Ovary (tissue), 9 donors: ENCODE measurements around the gene CDC42EP4. TPM values are rescaled to one million over a fixed set of nuclear protein-coding genes. Genes with fewer than 3 reads are reported as not detected.

Experiments used
- DNase-seq, 5 donors: peaks; one replicate each; pipeline ENCODE4 v3.0.0-alpha.2; 2019 to 2020
- H3K27ac ChIP-seq, 2 donors: fragments of 200-600 bp; one replicate each; pipeline versions ENCODE4 v1.5.1 to v1.8.0; 2019 to 2022
- H3K27me3 ChIP-seq: fragments of 200-600 bp; one replicate; pipeline ENCODE4 v1.8.0; 2022
- H3K36me3 ChIP-seq: fragments of 200-600 bp; sonication (generic); one replicate; pipeline ENCODE4 v1.5.1; 2019
- H3K4me1 ChIP-seq: one replicate; pipeline ENCODE4 v1.8.1; 2013; ENCODE audit warnings: mild to moderate bottlenecking, moderate library complexity; ENCODE audit not compliant: insufficient read depth
- H3K4me3 ChIP-seq: fragments of 200-600 bp; sonication (generic); one replicate; pipeline ENCODE4 v1.5.1; 2017
- H3K9me3 ChIP-seq, 2 donors: fragments of 200-600 bp in 1 of 2; sonication (generic) in 1 of 2; one replicate each; pipeline versions ENCODE4 v1.5.1 to v1.8.1; 2013 to 2019; ENCODE audit warnings: mild to moderate bottlenecking in 1 of 2, moderate library complexity in 1 of 2
- CTCF ChIP-seq, 3 donors: fragments of 450-650 bp in 2 of 3; fragments of 200-600 bp in 1 of 3; IDR thresholded peaks; one replicate each; pipeline versions ENCODE4 v1.5.1 to v1.8.0; 2016 to 2022; ENCODE audit warnings: antibody characterized with exemption in 3 of 3, mild to moderate bottlenecking in 1 of 3
- EP300 ChIP-seq: sonication (generic); formaldehyde crosslinking; IDR thresholded peaks from one replicate; pipeline ENCODE4 v1.6.1; 2017; ENCODE audit warnings: antibody characterized with exemption
- POLR2A ChIP-seq: fragments of 450-650 bp; IDR thresholded peaks from one replicate; pipeline ENCODE4 v1.6.1; 2017; ENCODE audit warnings: antibody characterized with exemption, mild to moderate bottlenecking, moderate library complexity
- WGBS, 3 donors: extraction: QIAGEN DNeasy Blood & Tissue Kit in 1 of 3; methylation state at CpG; one replicate each; pipeline versions ENCODE4 v1.1.5 to v1.1.7; 2013 to 2017; 5-methylcytosine and 5-hydroxymethylcytosine counted together
- intact Hi-C, 4 donors: fragments of 100-400 bp; cut with DNase I; formaldehyde crosslinking; loops; one replicate each; pipeline versions ENCODE4 v1.11.0 to v1.15.1; 2022 to 2023
- polyA plus RNA-seq, 2 donors: library from polyadenylated mRNA; stranded (reverse); fragments of 200-250 nt in 1 of 2; fragments of 350-450 nt in 1 of 2; fragmentation: Illumina TruSeq in 1 of 2; extraction: RNeasy Lipid Tissue Mini Kit (QIAGEN cat#74804) in 1 of 2; gene quantifications; one replicate each; pipeline ENCODE4 v1.2.3, GENCODE V29; 2013 to 2014
- total RNA-seq, 7 donors: library from RNA; depleted of rRNA in 2 of 7; stranded (reverse); fragments of >200 nt in 2 of 7; fragmentation: NEBNext Ultra II Directional in 3 of 7; extraction: Animal tissue kit (Norgen Biotek cat#: 25700) in 3 of 7; gene quantifications; one replicate each; pipeline versions ENCODE4 v1.1.0 to v1.2.4, GENCODE V29; 2016 to 2023
- donor health status: DM: no; HTN: no; CAD: no; lungs with moderate emphysema.
- donor health status: DM: no; HTN: no; CAD: no.
- donor health status: Bipolar disorder and iron deficiency.
- donor health status: DM: yes; HTN: yes; CAD: no.
- donor health status: DM: no; HTN: no; CAD: no.
- donor health status: DM: yes; HTN: yes; CAD: no.

Gene CDC42EP4
- total and polyA plus RNA-seq, 9 donors: 59.0 to 171 (median 106) TPM

GRCh38 chr17:73343168-73343634 lies 31.4 kb upstream of the CDC42EP4 start:
- H3K36me3 ChIP-seq: no peaks in the 10 kb centered on the region
- peak overlapping the region; percentile 7 for H3K4me3 ChIP-seq
- WGBS, 3 donors: 13 to 17% (median 17%) methylated on average over 17 of the region's 17 CpGs
- no peaks in the 10 kb centered on the region for H3K9me3 ChIP-seq
- H3K27ac ChIP-seq: peak overlapping the region; percentile 68 to 88
- TF ChIP-seq CTCF (IDR thresholded peaks at IDR 0.05) (no peak), POLR2A (no peak), EP300 (no peak)
- intact Hi-C loops: no loop called here
- peak; percentile 80 to 86 (median 85) for DNase-seq
- H3K27me3 ChIP-seq: no peaks in the 10 kb centered on the region
- peaks cover 24% of the 10 kb centered on the region for H3K4me1 ChIP-seq

- H3K4me1 ChIP-seq: peaks cover 24% of the 10 kb centered on the region
Observed at GRCh38 chr17:73342541-73343167, 30.9 kb upstream of the CDC42EP4 start.

GRCh38 chr17:73342050-73342522 lies 30.3 kb upstream of the CDC42EP4 start:
- H3K9me3 ChIP-seq: no peaks in the 10 kb centered on the region
- H3K4me1 ChIP-seq: peaks cover 25% of the 10 kb centered on the region
- no peaks in the 10 kb centered on the region for H3K36me3 ChIP-seq
- TF ChIP-seq EP300 (no peak), CTCF (IDR thresholded peaks at IDR 0.05) (no peak), POLR2A (no peak)
- no peak overlapping the region for H3K4me3 ChIP-seq
- intact Hi-C loops: no loop called here
- H3K27ac ChIP-seq: peak overlapping the region; percentile 68 to 88
- no peaks in the 10 kb centered on the region for H3K27me3 ChIP-seq
- 18 to 29% (median 25%) methylated on average over 10 to 12 of the region's 12 CpGs for WGBS, 3 donors
- peak; percentile 82 to 88 (median 85) for DNase-seq

More at GRCh38 chr17:73342541-73343167, 30.9 kb upstream of the CDC42EP4 start:
- intact Hi-C loops: no loop called here
- Histone ChIP-seq H3K27ac (peak overlapping the region; percentile 68 to 88), H3K4me3 (no peak overlapping the region), H3K9me3 (no peaks in the 10 kb centered on the region), H3K27me3 (no peaks in the 10 kb centered on the region), H3K36me3 (no peaks in the 10 kb centered on the region)
- DNase-seq: no peak
- TF ChIP-seq POLR2A: no peak
- TF ChIP-seq CTCF (IDR thresholded peaks at IDR 0.05): no peak
- no peak for TF ChIP-seq EP300
- WGBS, 3 donors: 8 to 12% (median 11%) methylated on average over 7 of the region's 7 CpGs

GRCh38 chr17:73341350-73342049 lies 29.7 kb upstream of the CDC42EP4 start:
- 42 to 47% (median 45%) methylated on average over 15 of the region's 15 CpGs for WGBS, 3 donors
- H3K4me1 ChIP-seq: peaks cover 25% of the 10 kb centered on the region
- TF ChIP-seq EP300 (no peak), POLR2A (no peak), CTCF (IDR thresholded peaks at IDR 0.05) (no peak)
- no peak overlapping the region for H3K4me3 ChIP-seq
- H3K9me3 ChIP-seq: no peaks in the 10 kb centered on the region
- DNase-seq: no peak
- H3K27ac ChIP-seq: peak overlapping the region; percentile 14 to 88
- no peaks in the 10 kb centered on the region for H3K36me3 ChIP-seq
- intact Hi-C loops: no loop called here
- H3K27me3 ChIP-seq: no peaks in the 10 kb centered on the region
